Suprapubic skin (tissue), 3 donors: ENCODE data around the gene CELSR2.

Experiments
- CTCF ChIP-seq, 2 donors: fragments of 200-600 bp in 1 of 2; fragments of 450-650 bp in 1 of 2; sonication (generic) in 1 of 2; IDR thresholded peaks; one replicate each; pipeline ENCODE4 v1.5.1; 2016 to 2019; ENCODE audit warnings: antibody characterized with exemption in 2 of 2, mild to moderate bottlenecking in 1 of 2, moderate library complexity in 1 of 2
- EP300 ChIP-seq: sonication (generic); formaldehyde crosslinking; IDR thresholded peaks from one replicate; pipeline ENCODE4 v1.6.1; 2017; ENCODE audit warnings: antibody characterized with exemption

- TF ChIP-seq EP300: no peak
- TF ChIP-seq CTCF (IDR thresholded peaks at IDR 0.05): no peak
Observed at GRCh38 chr1:109312978-109313775, 63.8 kb downstream of the CELSR2 start.
